Heart right ventricle (tissue), 16 donors: Measurements from ENCODE around the gene NCAM1. TPM values are rescaled to one million over a fixed set of nuclear protein-coding genes. Genes with fewer than 3 reads are reported as not detected.

Experiments
- ATAC-seq, 8 donors: fragments of 200-7000 bp; cut with Tn5 transposase; one replicate each; pipeline ENCODE4 v1.9.1; 2020; ENCODE audit warnings: mild to moderate bottlenecking in 8 of 8, moderate library complexity in 8 of 8, moderate number of reproducible peaks in 1 of 8
- DNase-seq, 2 donors: peaks; one replicate each; pipeline ENCODE4 v3.0.0-alpha.2; 2020
- H3K27ac ChIP-seq, 10 donors: fragments of 200-600 bp; sonication (generic) in 2 of 10; one replicate each; pipeline versions ENCODE4 v1.5.0 to v1.8.0; 2020 to 2022; ENCODE audit warnings: mild to moderate bottlenecking in 3 of 10
- H3K27me3 ChIP-seq, 7 donors: fragments of 200-600 bp; one replicate each; pipeline ENCODE4 v1.8.0; 2021 to 2022; ENCODE audit warnings: mild to moderate bottlenecking in 2 of 7
- H3K36me3 ChIP-seq, 9 donors: fragments of 200-600 bp; sonication (generic) in 1 of 9; one replicate each; pipeline versions ENCODE4 v1.5.0 to v1.8.0; 2020 to 2022; ENCODE audit warnings: mild to moderate bottlenecking in 2 of 9
- H3K4me1 ChIP-seq, 9 donors: fragments of 200-600 bp; sonication (generic) in 1 of 9; one replicate each; pipeline versions ENCODE4 v1.5.0 to v1.8.0; 2020 to 2022; ENCODE audit warnings: mild to moderate bottlenecking in 4 of 9
- H3K4me3 ChIP-seq, 10 donors: fragments of 200-600 bp; sonication (generic) in 2 of 10; one replicate each; pipeline versions ENCODE4 v1.5.0 to v1.8.0; 2020 to 2022; ENCODE audit warnings: mild to moderate bottlenecking in 7 of 10, moderate library complexity in 2 of 10
- H3K9me3 ChIP-seq, 11 donors: fragments of 200-600 bp in 10 of 11; sonication (generic) in 2 of 11; one replicate each; pipeline versions ENCODE4 v1.5.0 to v1.8.0; 2013 to 2022; ENCODE audit warnings: mild to moderate bottlenecking in 2 of 11, control low read depth in 1 of 11, moderate library complexity in 1 of 11
- WGBS, 2 donors: extraction: QIAGEN DNeasy Blood & Tissue Kit; methylation state at CpG; one replicate each; pipeline ENCODE4 v1.1.7; 2013; ENCODE audit warnings: inconsistent platforms in 1 of 2; 5-methylcytosine and 5-hydroxymethylcytosine counted together
- intact Hi-C, 10 donors: fragments of 100-400 bp; cut with DNase I; formaldehyde crosslinking; loops; one replicate each; pipeline versions ENCODE4 v1.11.1 to v1.14.2; 2022
- polyA plus RNA-seq, 2 donors: library from polyadenylated mRNA; stranded (reverse); fragments of 200-250 nt; gene quantifications; one replicate each; pipeline ENCODE4 v1.2.3, GENCODE V29; 2013
- total RNA-seq, 10 donors: library from RNA; stranded (reverse); fragmentation: NEBNext Ultra II Directional in 3 of 10; extraction: Animal tissue kit (Norgen Biotek cat#: 25700) in 3 of 10; gene quantifications; one replicate each; pipeline versions ENCODE4 v1.2.1 to v1.2.4, GENCODE V29; 2021 to 2023
- TF ChIP-seq, protein P1 (sequence below), 9 donors: fragments of 200-600 bp; sonication (generic) in 2 of 9; IDR thresholded peaks; one replicate each; pipeline versions ENCODE4 v1.5.0 to v1.8.0; 2021 to 2022; ENCODE audit warnings: antibody characterized with exemption in 9 of 9, mild to moderate bottlenecking in 5 of 9, moderate library complexity in 1 of 9
- donor health status: Arrhythmogenic right ventricular cardiomyopathy.
- donor health status: ischemic (EF 13 %, LVEDD 7.1; RV severe dilation, severe dysfunction).
- donor health status: healthy with polysubstance abuse.
- donor health status: DM: no; HTN: yes; CAD: no.
- donor health status: DM: no; HTN: no; CAD: no.
- donor health status: ischemic (EF 25% LVEDD 6.9; RV normal size, moderate dysfunction).
- donor health status: ischemic (EF 25% LVEDD 5.7; RV mildly dilated, moderate dysfunction).
- donor health status: healthy.
- donor health status: DM: yes; HTN: yes; CAD: no.
- donor health status: Ischemic cardiomyopathy.
- donor health status: ischemic (EF 35%, LVEDD 5.7; RV mildly dilated, moderate dysfunction).
- donor health status: nonischemic (EF 11% LVEDD 7.7; RV severe dilation, severe dysfunction).
- donor health status: DM: yes; HTN: yes; CAD: no.
- donor health status: PGD.
- donor health status: ischemic (EF 29% LVEDD 5.4; RV normal size, mild dysfunction).
- donor health status: nonischemic (EF 23%, LVEDD 6.1; RV moderate dilation, normal function).

Gene NCAM1
- total and polyA plus RNA-seq, 12 donors, result 76.8 to 454 (median 328) TPM

DNA sequence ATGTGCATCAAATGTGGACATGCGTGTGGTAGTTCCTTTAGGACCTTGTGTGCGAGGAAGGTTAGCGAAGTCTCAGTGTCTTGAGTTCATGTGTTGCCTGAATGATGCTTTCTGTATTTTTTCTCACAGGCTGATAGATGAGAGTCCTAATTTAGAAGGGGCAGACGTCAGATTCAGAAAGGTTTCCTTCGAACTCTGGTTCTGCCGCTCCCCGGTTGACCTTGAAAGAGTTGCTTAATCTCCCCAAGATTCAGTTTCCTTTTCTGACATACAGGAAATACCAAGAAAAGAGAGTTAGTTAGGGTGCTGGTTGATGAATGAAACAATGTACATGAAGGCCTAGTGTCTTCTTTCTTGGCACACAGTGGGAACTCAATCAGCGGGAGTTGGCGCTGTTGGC, 317.3 kb downstream of the NCAM1 start:
- 70 to 78% methylated on average over 9 of the region's 9 CpGs for WGBS, 2 donors
- Histone ChIP-seq H3K4me1 (peaks cover 0 to 5% (median 0%) of the 10 kb centered on the region in 9 donors), H3K36me3 (peaks cover 0 to 10% (median 0%) of the 10 kb centered on the region in 9 donors), H3K27me3 (no peaks in the 10 kb centered on the region), H3K27ac (no peak overlapping the region), H3K4me3 (no peak overlapping the region), H3K9me3 (no peaks in the 10 kb centered on the region)
- DNase-seq (no peak), ATAC-seq (peak in 1 of 8 donors; percentile 8)
- TF ChIP-seq, protein P1, sequence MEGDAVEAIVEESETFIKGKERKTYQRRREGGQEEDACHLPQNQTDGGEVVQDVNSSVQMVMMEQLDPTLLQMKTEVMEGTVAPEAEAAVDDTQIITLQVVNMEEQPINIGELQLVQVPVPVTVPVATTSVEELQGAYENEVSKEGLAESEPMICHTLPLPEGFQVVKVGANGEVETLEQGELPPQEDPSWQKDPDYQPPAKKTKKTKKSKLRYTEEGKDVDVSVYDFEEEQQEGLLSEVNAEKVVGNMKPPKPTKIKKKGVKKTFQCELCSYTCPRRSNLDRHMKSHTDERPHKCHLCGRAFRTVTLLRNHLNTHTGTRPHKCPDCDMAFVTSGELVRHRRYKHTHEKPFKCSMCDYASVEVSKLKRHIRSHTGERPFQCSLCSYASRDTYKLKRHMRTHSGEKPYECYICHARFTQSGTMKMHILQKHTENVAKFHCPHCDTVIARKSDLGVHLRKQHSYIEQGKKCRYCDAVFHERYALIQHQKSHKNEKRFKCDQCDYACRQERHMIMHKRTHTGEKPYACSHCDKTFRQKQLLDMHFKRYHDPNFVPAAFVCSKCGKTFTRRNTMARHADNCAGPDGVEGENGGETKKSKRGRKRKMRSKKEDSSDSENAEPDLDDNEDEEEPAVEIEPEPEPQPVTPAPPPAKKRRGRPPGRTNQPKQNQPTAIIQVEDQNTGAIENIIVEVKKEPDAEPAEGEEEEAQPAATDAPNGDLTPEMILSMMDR (IDR thresholded peaks at IDR 0.05), result no peak
- intact Hi-C loops, result loop anchor here in 3 of 10 donors (5.0 to 10.0 kb wide), 3 partner anchors 134 to 681 kb away; partner anchors contain the start of gene NCAM1 (in 1 of the 3)

DNA sequence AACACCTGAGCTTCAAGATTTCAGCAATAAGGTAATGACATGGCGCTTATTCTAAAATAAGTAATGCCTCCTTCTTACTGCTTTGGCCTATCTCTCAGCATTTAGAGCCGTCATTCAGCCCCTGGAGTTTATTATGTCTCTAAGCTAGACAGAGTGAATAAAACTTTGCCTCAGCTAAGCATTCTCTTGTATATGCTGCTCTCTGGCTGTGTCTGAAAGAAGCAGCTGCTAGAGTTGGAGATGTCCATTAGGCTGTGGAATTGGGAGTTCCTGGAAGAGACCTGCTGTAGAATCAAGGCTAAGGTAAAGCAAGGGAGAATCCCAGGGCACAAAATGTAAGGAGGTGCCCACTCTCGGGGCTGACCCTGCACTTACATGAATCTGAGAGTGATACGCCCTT, 317.7 kb downstream of the NCAM1 start:
- Histone ChIP-seq H3K4me1 (peaks cover 0 to 3% (median 0%) of the 10 kb centered on the region in 9 donors), H3K27me3 (no peaks in the 10 kb centered on the region), H3K9me3 (no peaks in the 10 kb centered on the region), H3K36me3 (peaks cover 0 to 10% (median 0%) of the 10 kb centered on the region in 9 donors), H3K27ac (no peak overlapping the region), H3K4me3 (no peak overlapping the region)
- 53 to 62% methylated on average over 4 of the region's 4 CpGs for WGBS, 2 donors
- peak in 7 of 8 donors; percentile 34 to 82 (median 67) for ATAC-seq
- TF ChIP-seq, protein P1 (IDR thresholded peaks at IDR 0.05), result peak in 7 of 9 donors; percentile 12 to 46 (median 34)
- no peak for DNase-seq
- intact Hi-C loops, result loop anchor here in 3 of 10 donors (5.0 to 10.0 kb wide), 3 partner anchors 134 to 682 kb away; partner anchors contain the start of gene NCAM1 (in 1 of the 3)

DNA sequence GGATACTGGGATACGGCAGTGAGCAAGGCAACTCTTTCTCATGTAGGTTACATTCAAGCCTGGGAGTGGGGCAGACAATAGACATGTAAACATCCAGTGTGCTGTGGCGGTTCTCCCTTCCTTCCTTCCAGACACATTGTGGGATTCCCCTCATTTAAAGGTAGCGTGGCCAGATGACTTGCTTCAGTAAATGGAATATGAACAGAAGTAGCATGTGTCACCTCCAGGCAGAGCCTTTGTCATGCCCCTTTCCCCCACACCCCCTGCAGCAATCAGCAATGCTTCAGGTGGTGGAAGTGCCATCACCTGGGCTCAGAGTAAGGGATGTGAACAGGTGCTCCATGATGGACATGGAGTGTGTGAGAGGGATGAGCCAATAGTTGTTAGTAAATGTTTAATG, 318.4 kb downstream of the NCAM1 start:
- Histone ChIP-seq H3K9me3 (no peaks in the 10 kb centered on the region), H3K4me1 (no peaks in the 10 kb centered on the region), H3K27ac (no peak overlapping the region), H3K36me3 (peaks cover 0 to 10% (median 0%) of the 10 kb centered on the region in 9 donors), H3K27me3 (no peaks in the 10 kb centered on the region), H3K4me3 (no peak overlapping the region)
- TF ChIP-seq, protein P1 (IDR thresholded peaks at IDR 0.05), result no peak
- no peak for DNase-seq
- WGBS, 2 donors, result 82% methylated on average over 3 of the region's 3 CpGs
- no peak for ATAC-seq
- intact Hi-C loops, result loop anchor here in 3 of 10 donors (5.0 to 10.0 kb wide), 3 partner anchors 135 to 682 kb away; partner anchors contain the start of gene NCAM1 (in 1 of the 3)

DNA sequence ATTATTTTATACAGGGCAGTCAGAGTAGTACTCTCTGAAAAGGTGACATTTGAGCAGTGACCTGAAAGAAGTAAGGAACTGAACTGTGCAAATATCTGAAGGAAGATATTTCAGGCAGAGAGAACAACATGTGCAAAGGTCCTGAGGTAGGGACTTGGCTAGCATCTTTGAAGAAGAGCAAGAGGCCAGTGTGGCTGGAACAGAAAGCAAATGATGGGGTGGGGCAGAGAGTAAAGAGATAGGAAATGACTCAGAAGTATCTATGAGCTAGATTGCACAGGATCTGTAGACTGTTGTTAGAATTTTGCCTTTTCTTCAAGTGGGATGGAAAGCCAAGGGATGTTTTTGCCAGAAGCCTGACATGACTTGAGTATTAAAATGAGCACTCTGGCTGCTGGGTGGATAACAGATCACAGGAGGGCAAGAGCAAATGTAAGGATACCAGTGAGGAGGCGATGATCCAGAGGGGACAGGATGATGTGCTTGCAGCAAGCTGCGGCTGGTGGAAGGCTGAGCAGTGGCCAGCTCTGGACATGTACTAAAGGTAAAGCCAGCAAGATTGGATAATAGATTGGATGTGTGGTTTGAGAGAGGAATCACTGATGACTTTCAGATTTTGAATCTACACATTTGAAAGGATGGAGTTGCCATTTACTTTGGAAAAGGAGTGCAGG, 320.0 kb downstream of the NCAM1 start:
- Histone ChIP-seq H3K27ac (no peak overlapping the region), H3K4me1 (no peaks in the 10 kb centered on the region), H3K27me3 (no peaks in the 10 kb centered on the region), H3K9me3 (no peaks in the 10 kb centered on the region), H3K36me3 (peaks cover 0 to 1% (median 0%) of the 10 kb centered on the region in 9 donors), H3K4me3 (no peak overlapping the region)
- DNase-seq, result no peak
- WGBS, 2 donors, result 94 to 96% methylated on average over 2 of the region's 2 CpGs
- intact Hi-C loops, result loop anchor here in 5 of 10 donors (10.0 kb wide), 6 partner anchors 486 to 1056 kb away; partner anchors contain the start of gene PTS (in 1 of the 5)
- TF ChIP-seq, protein P1 (IDR thresholded peaks at IDR 0.05), result no peak
- no peak for ATAC-seq
